Measurements from ENCODE around the gene RAP1GDS1.
"Not testable (repeated sequence)": the region's sequence is repeated elsewhere in the genome, so short reads cannot be mapped to it uniquely, and the experiment has no call there.

Gene RAP1GDS1

DNA sequence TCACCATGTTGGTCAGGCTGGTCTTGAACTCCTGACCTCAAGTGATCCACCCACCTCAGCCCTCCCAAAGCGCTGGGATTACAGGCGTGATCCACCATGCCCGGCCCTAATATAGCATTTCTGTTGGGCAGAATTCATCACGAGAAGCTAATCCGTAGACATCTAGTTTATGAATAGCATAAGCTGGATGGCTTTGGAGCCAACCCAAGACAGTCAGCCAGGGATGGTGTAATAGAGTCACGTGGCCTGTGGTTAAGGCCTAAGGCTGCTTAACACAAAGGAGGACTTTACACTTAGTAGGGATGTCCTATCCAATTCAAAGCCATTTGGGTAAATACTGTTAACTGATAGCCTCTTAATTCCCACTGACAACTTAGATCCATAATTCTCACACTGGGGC is 173.6 kb downstream of the RAP1GDS1 start:
- DNase-seq (ENCODE audit: low read depth) = no peak

- DNase-seq (ENCODE audit: low read depth) = no peak
These were observed 183.2 kb downstream of the RAP1GDS1 start for GRCh38 chr4:98444371-98444770.

DNA sequence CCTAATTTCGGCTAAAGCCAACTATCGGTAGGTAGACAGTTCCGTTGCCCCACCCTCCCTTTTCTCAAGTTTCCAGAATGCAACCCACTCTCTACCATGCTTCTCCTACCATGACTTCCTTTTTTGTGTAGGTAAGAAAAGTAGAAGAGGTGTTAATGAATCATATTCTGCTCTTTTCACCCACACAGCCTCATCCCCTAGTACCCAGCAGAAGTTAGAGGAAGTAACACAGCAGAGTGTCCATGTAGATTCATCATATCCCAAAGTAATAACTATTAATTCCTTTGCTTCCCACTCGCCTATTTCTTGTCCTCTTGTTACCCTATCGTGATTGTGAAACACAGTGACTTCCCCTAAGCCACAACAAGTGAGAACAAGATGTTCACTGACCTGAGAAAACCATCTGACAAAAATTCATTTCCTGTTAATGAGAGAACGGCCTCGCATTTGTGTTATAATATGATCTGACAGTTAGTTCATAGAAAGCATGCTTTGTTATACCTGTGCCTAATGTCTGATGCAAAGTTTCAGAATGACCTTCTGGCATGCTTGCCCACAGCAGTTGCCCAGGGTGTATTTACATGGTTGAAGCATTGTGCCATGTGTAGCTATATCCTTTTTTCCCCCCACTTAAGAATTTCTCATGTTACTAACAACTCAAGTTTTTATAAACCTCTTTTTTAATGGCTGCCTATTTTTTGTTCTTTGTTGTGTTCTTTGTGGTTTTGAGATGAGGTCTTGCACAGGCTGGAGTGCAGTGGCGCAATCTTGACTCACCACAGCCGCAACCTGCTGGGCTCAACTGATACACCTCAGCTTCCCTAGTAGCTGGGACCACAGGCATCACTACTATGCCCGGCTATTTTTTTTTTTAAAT is 185.6 kb downstream of the RAP1GDS1 start:
- peak; percentile 20 for DNase-seq (ENCODE audit: low read depth)

DNA sequence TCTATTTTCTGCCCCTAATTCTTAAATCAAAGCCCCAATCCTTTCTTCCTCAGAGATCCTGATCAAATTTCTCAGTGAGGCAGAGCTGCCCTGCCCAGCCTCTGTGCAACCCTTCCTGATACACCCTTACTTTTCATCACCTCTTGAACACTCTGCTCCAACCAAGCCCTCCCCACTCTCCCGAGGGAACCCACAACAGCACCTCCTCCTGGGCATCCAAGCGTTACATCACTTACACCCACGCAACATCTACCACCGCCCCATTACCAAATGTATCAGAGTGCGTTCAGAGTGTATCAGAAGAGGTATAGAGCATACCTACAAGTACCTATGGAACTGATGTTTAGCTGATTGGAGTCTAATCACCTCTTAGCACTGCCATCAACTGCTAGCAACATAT is 186.5 kb downstream of the RAP1GDS1 start:
- no peak for DNase-seq (ENCODE audit: low read depth)

DNA sequence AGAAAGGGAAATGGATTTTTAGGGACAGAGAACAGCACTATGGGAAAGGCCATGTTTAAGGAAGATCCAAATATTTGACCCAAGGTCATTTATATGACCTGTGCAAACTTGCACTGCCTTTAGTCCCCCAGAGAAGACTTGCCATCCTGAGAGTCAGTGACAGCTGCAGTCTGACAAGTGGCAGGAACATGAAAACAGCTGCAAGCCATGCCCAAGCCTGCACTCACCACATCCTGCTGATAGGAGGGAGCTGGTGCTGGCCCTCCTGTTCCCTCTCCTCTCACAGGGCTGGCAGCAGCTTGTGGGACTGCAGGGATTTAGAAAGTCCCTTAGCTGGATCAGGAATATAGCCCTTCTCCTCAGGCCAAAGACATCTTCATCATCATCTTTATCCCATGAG is 187.7 kb downstream of the RAP1GDS1 start:
- DNase-seq (ENCODE audit: low read depth) = no peak

DNA sequence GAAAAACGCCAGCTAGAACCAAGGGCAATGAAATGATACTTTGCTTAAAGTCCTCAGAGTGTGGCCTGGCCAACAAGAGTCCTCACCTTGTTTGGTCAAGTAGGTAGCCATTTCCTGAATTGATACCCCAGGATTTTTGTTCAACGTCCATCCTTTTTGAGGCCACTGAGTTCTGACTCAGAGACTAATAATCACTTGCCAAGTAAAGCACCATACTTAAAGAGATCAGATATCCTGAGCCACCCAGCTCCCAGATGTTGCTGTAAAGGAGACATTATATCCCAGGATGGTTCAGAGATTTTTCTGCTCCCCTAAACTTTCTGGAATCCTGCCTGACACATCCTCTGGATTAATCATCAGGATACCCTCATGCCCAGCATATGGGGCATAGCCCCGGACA is 190.9 kb downstream of the RAP1GDS1 start:
- no peak for DNase-seq (ENCODE audit: low read depth)

DNA sequence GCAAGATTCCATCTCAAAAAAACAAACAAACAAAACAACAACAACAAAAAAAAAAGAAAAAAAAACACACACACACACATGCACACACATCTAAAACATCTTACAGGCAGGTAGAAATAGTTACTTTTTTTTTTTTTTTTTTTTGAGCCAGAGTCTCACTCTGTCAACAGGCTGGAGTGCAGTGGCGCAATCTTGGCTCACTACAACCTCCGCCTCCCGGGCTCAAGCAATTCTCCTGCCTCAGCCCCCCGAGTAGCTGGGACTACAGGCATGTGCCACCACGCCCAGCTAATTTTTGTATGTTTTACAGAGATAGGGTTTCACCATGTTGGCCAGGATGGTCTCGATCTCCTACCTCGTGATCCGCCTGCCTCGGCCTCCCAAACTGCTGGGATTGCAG is 196.2 kb downstream of the RAP1GDS1 start:
- not testable (repeated sequence) for DNase-seq (ENCODE audit: low read depth)

- not testable (repeated sequence) for DNase-seq (ENCODE audit: low read depth)
These were observed 200.1 kb downstream of the RAP1GDS1 start for GRCh38 chr4:98461121-98461865.

GRCh38 chr4:98462487-98462886 is 201.3 kb downstream of the RAP1GDS1 start:
- DNase-seq (ENCODE audit: low read depth) = no peak

DNA sequence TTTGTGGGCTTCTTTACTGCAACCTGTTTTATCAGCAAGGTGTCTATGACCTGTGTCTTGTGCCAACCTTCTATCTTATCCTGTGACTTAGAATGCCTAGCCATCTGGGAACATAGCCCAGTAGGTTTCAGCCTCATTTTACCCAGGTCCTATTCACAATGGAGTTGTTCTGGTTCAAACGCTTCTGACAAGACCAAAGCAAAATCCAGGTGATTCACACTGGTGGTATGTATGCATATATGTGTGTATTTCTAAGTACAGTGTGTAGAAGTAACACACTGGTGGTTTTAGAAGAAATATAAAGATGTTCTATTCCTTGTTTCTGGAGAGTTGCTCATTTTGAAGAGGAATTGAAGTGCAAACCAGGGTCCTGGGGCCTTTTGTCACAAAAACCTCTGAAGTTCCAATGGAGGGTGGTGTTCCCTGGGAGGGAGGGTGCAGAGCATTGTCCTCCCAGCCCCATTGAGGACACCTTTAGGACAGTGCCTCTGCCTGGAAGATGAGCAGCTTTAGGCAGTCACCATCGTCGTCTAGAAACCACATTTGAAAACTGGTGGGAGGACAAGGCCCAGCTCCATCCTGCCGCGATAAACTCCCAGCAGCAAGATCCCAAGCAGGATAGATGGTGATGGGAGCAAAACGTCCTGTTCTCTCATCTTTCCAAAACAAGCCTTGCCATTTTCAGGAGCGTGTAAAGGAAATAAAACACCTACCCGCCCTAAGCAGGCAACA is 205.8 kb downstream of the RAP1GDS1 start:
- DNase-seq (ENCODE audit: low read depth) = no peak

- DNase-seq (ENCODE audit: low read depth) = peak; percentile 59
These were observed 206.5 kb downstream of the RAP1GDS1 start for GRCh38 chr4:98467627-98468072.

DNA sequence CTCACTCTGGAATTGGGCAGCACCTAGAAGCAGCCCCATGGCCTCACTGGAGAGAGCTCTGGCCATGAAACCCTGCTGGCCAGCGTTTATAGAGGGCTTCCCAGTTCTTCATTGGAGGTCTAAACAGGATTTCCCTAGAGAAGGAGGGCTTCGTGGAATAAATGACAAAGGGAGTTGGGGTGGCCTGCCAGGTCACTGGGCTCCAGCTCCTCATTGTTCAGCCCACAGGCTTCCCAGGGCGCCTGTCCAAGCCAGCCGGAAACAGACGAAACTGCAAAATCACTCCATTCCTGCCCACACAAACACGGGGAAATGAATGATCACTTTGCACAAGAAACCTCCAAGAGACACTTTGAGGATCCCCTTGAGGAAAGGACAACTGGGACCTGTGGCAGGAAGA is 207.5 kb downstream of the RAP1GDS1 start:
- no peak for DNase-seq (ENCODE audit: low read depth)

- no peak for DNase-seq (ENCODE audit: low read depth)
These were observed 208.6 kb downstream of the RAP1GDS1 start for GRCh38 chr4:98469771-98470170.

GRCh38 chr4:98470366-98470765 is 209.2 kb downstream of the RAP1GDS1 start:
- no peak for DNase-seq (ENCODE audit: low read depth)

DNA sequence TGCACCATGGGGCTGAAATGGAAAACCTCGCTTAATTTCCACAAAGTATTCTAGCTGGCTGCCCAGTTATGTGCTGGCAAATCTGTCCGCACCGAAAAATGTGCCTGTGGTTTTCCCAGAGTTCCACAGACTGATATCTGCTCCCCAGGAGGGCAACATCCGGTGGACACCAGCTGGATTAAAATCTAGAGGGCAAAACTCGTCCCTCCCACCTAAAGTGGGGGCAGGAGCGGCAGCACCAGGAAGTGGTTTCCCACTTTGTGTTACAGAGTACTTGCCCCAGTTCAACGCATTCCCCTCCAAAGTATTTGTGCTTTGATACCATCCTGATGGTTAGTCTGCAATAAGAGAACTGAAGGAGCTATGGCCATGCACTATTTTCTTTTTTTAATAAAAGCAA is 209.6 kb downstream of the RAP1GDS1 start:
- no peak for DNase-seq (ENCODE audit: low read depth)

- no peak for DNase-seq (ENCODE audit: low read depth)
These were observed 211.9 kb downstream of the RAP1GDS1 start for GRCh38 chr4:98473046-98473445.

- DNase-seq (ENCODE audit: low read depth) = no peak
These were observed 213.2 kb downstream of the RAP1GDS1 start for GRCh38 chr4:98474408-98474844.

DNA sequence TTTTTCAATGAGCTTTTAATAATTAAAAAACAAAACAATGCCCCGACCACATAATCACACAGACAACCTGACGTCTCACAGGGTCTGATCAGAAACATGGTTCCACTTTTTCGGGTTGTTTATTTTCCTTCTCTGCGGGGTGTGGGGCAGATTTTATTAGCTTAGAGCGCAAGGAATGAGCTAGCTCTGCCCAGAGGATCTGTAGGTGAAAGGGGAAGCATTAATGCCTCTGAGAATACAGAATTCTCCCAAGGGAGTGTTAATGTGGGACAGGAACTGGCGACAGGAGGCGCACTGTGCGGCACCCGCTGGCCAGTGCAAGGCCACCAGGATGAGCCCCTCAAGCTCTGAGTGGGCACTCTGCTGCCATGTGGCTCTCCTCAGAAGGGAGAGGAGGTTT is 215.7 kb downstream of the RAP1GDS1 start:
- no peak for DNase-seq (ENCODE audit: low read depth)

GRCh38 chr4:98479590-98479989 is 218.4 kb downstream of the RAP1GDS1 start:
- not testable (repeated sequence) for DNase-seq (ENCODE audit: low read depth)

- DNase-seq (ENCODE audit: low read depth) = no peak
These were observed 219.4 kb downstream of the RAP1GDS1 start for GRCh38 chr4:98480535-98480934.

- DNase-seq (ENCODE audit: low read depth) = no peak
These were observed 220.0 kb downstream of the RAP1GDS1 start for GRCh38 chr4:98481167-98481566.

GRCh38 chr4:98482503-98482846 is 221.3 kb downstream of the RAP1GDS1 start:
- no peak for DNase-seq (ENCODE audit: low read depth)

Data from T follicular helper cell (primary cell).